Pancreas (tissue), 10 donors: Measurements from ENCODE around the gene TNFRSF1A. TPM values are rescaled to one million over a fixed set of nuclear protein-coding genes. Genes with fewer than 3 reads are reported as not detected.
"Not testable (repeated sequence)": the region's sequence is repeated elsewhere in the genome, so short reads cannot be mapped to it uniquely, and the experiment has no call there.

Experiments
- ATAC-seq, 4 donors: fragments of 200-7000 bp; cut with Tn5 transposase; one replicate each; pipeline versions ENCODE4 v1.8.0 to v1.9.1; 2020; ENCODE audit warnings: mild to moderate bottlenecking in 4 of 4, moderate library complexity in 4 of 4
- DNase-seq, 6 donors: peaks; one replicate each; pipeline ENCODE4 v3.0.0-alpha.2; 2020
- FAIRE-seq: peaks from 2 replicates; lab custom pipeline; 2012; peaks lifted over from hg19 to GRCh38; lab: Jason Lieb, UNC
- H3K27ac ChIP-seq, 4 donors: fragments of 200-600 bp; sonication (generic); 1 replicate in 3 of 4; 2 replicates in 1 of 4; pipeline versions ENCODE4 v1.5.0 to v1.8.0; 2020
- H3K27me3 ChIP-seq, 4 donors: fragments of 200-600 bp; one replicate each; pipeline ENCODE4 v1.8.0; 2021
- H3K36me3 ChIP-seq, 3 donors: fragments of 200-600 bp; sonication (generic) in 1 of 3; one replicate each; pipeline versions ENCODE4 v1.5.0 to v1.8.0; 2020 to 2021
- H3K4me1 ChIP-seq, 3 donors: fragments of 200-600 bp; one replicate each; pipeline ENCODE4 v1.8.0; 2021
- H3K4me3 ChIP-seq, 4 donors: fragments of 200-600 bp; sonication (generic) in 2 of 4; one replicate each; pipeline versions ENCODE4 v1.5.0 to v1.8.0; 2020 to 2021
- H3K9me3 ChIP-seq, 4 donors: fragments of 200-600 bp; one replicate each; pipeline ENCODE4 v1.8.0; 2021
- whole genome bisulfite sequencing, 2 donors: extraction: QIAGEN DNeasy Blood & Tissue Kit; methylation state at CpG; one replicate each; pipeline ENCODE4 v1.1.7; 2013; 5-methylcytosine and 5-hydroxymethylcytosine counted together
- intact Hi-C, 3 donors: fragments of 100-400 bp; cut with DNase I; formaldehyde crosslinking; loops; one replicate each; pipeline versions ENCODE4 v1.11.1 to v1.14.2; 2022
- polyA plus RNA-seq, 2 donors: library from polyadenylated mRNA; stranded (reverse); fragments of 200-250 nt; gene quantifications; one replicate each; pipeline ENCODE4 v1.2.3, GENCODE V29; 2013
- total RNA-seq, 6 donors: library from RNA; stranded (reverse); fragmentation: NEBNext Ultra II Directional in 4 of 6; extraction: Animal tissue kit (Norgen Biotek cat#: 25700) in 4 of 6; gene quantifications; one replicate each; pipeline versions ENCODE4 v1.2.1 to v1.2.4, GENCODE V29; 2021 to 2023
- TF ChIP-seq, protein P1 (sequence below), 4 donors: fragments of 200-600 bp; sonication (generic) in 3 of 4; IDR thresholded peaks; one replicate each; pipeline versions ENCODE4 v1.5.0 to v1.8.0; 2021; ENCODE audit warnings: antibody characterized with exemption in 4 of 4
- donor health status: healthy with polysubstance abuse.
- donor health status: DM: no; HTN: no; CAD: no; lungs with moderate emphysema.
- donor health status: DM: no; HTN: no; CAD: no.
- donor health status: control.
- donor health status: control.
- donor health status: Bipolar disorder and iron deficiency.
- donor health status: DM: yes; HTN: yes; CAD: no.
- donor health status: DM: no; HTN: no; CAD: no.
- donor health status: DM: no; HTN: no; CAD: no.
- donor health status: DM: yes; HTN: yes; CAD: no.

The TNFRSF1A gene
- total and polyA plus RNA-seq, 8 donors = 23.5 to 68.1 (median 36.6) TPM

DNA sequence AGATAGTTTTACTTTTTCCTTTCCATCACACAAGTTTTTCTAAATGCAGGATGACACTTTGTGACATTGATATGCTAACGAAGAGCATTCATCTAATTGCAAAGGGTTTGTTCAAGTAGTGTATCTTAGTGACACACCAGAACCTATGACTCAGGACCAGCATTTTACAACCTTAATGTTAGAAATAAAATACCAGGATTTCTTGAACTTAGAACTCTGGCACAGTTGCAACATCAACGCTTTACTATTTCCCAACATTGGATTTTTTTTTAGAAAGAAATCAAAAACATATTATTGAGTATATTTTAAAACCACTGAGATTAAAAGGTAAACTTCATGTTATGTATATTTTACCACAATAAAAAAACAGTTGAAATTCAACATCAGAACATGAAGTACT is 49.3 kb downstream of the TNFRSF1A start:
- Histone ChIP-seq H3K4me3 (no peak overlapping the region), H3K27me3 (no peaks in the 10 kb centered on the region), H3K4me1 (peaks cover 7 to 18% (median 9%) of the 10 kb centered on the region in 3 donors), H3K9me3 (no peaks in the 10 kb centered on the region), H3K36me3 (no peaks in the 10 kb centered on the region), H3K27ac (no peak overlapping the region)
- ATAC-seq (no peak), DNase-seq (no peak), FAIRE-seq (peak; percentile 23)
- intact Hi-C loops = no loop called here
- TF ChIP-seq, protein P1, sequence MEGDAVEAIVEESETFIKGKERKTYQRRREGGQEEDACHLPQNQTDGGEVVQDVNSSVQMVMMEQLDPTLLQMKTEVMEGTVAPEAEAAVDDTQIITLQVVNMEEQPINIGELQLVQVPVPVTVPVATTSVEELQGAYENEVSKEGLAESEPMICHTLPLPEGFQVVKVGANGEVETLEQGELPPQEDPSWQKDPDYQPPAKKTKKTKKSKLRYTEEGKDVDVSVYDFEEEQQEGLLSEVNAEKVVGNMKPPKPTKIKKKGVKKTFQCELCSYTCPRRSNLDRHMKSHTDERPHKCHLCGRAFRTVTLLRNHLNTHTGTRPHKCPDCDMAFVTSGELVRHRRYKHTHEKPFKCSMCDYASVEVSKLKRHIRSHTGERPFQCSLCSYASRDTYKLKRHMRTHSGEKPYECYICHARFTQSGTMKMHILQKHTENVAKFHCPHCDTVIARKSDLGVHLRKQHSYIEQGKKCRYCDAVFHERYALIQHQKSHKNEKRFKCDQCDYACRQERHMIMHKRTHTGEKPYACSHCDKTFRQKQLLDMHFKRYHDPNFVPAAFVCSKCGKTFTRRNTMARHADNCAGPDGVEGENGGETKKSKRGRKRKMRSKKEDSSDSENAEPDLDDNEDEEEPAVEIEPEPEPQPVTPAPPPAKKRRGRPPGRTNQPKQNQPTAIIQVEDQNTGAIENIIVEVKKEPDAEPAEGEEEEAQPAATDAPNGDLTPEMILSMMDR (IDR thresholded peaks at IDR 0.05) = no peak
- 65 to 73% methylated on average over 2 of the region's 2 CpGs for WGBS, 2 donors

DNA sequence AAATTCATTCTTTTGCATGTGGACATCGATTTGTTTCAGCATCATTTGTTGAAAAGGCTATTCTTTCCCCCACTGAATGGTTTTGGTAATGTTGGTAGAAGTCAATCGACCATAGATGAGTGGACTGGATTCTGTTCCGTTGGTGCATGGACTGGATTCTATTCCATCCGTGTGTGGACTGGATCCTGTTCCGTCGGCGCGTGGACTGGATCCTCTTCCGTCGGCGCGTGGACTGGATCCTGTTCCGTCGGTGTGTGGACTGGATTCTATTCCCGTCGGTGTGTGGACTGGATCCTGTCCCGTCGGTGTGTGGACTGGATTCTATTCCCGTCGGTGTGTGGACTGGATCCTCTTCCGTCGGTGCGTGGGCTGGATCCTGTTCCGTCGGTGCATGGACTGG is 52.0 kb downstream of the TNFRSF1A start:
- H3K4me1 ChIP-seq, H3K27me3 ChIP-seq, H3K27ac ChIP-seq, ATAC-seq, FAIRE-seq, H3K36me3 ChIP-seq, DNase-seq, H3K9me3 ChIP-seq, H3K4me3 ChIP-seq: not testable (repeated sequence)
- intact Hi-C loops = loop anchor here in 1 of 3 donors (10.0 kb wide), 1 partner anchor 305 kb away; no protein-coding TSS in a partner anchor
- 94% methylated on average over 16 to 18 of the region's 25 CpGs for WGBS, 2 donors

DNA sequence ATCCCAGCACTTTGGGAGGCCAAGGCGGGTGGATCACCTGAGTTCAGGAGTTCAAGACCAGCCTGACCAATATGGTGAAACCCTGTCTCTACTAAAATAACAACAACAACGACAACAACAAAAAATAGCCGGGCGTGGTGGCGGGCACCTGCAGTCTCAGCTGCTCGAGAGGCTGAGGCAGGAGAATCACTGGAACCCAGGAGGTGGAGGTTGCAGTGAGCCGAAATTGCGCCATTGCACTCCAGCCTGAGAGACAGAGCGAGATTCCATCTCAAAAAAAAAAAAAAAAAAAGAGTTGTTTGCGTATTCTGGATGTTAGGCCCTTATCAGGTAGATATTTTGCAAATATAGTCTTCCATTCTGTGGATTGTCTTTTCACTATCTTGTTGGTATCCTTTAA is 52.8 kb downstream of the TNFRSF1A start:
- not testable (repeated sequence) for H3K36me3 ChIP-seq, ATAC-seq, H3K4me3 ChIP-seq, H3K9me3 ChIP-seq, H3K27ac ChIP-seq, DNase-seq, H3K4me1 ChIP-seq, FAIRE-seq, H3K27me3 ChIP-seq
- WGBS, 2 donors = 89 to 97% methylated on average over 10 of the region's 10 CpGs
- intact Hi-C loops = loop anchor here in 1 of 3 donors (10.0 kb wide), 1 partner anchor 304 kb away; no protein-coding TSS in a partner anchor

DNA sequence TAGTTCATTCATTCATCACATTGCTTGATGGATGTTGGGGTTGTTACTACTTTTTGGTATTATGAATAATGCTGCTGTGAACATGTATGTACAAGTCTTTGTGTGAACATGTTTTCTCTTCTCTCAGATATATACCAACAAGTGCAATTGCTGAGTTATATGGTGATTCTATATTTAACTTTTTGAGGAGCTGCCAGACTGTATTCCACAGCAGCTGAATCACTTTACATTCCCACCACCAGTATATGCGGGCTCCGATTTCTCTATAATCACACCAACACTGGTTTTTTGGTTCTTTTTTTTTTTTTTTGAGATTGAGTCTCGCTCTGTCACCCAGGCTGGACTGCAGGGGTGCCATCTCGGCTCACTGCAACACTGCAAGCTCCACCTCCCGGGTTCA is 53.6 kb downstream of the TNFRSF1A start:
- DNase-seq = no peak
- FAIRE-seq = no peak
- intact Hi-C loops = loop anchor here in 1 of 3 donors (10.0 kb wide), 1 partner anchor 303 kb away; no protein-coding TSS in a partner anchor

GRCh38 chr12:6285532-6286306 is 56.2 kb downstream of the TNFRSF1A start:
- DNase-seq (no peak), FAIRE-seq (no peak), ATAC-seq (no peak)
- H3K27ac ChIP-seq = no peak overlapping the region
- 13 to 29% methylated on average over 1 of the region's 1 CpG for WGBS, 2 donors
- intact Hi-C loops = loop anchor here in 1 of 3 donors (2.0 to 10.0 kb wide), 2 partner anchors 91 to 301 kb away; no protein-coding TSS in a partner anchor
- TF ChIP-seq, protein P1 (IDR thresholded peaks at IDR 0.05) = no peak
- H3K36me3 ChIP-seq = no peaks in the 10 kb centered on the region
- no peak overlapping the region for H3K4me3 ChIP-seq
- no peaks in the 10 kb centered on the region for H3K27me3 ChIP-seq
- H3K9me3 ChIP-seq = no peaks in the 10 kb centered on the region
- no peaks in the 10 kb centered on the region for H3K4me1 ChIP-seq

More for the DNA sequence above, 53.6 kb downstream of the TNFRSF1A start:
- 85 to 98% methylated on average over 5 of the region's 5 CpGs for WGBS, 2 donors
- TF ChIP-seq, protein P1 (IDR thresholded peaks at IDR 0.05) = no peak
- no peaks in the 10 kb centered on the region for H3K4me1 ChIP-seq
- no peaks in the 10 kb centered on the region for H3K36me3 ChIP-seq
- ATAC-seq = no peak
- no peaks in the 10 kb centered on the region for H3K27me3 ChIP-seq
- no peaks in the 10 kb centered on the region for H3K9me3 ChIP-seq
- no peak overlapping the region for H3K27ac ChIP-seq
- H3K4me3 ChIP-seq = no peak overlapping the region
